HFFc6 (cell line): ENCODE measurements around the gene TEAD3. TPM values are rescaled to one million over a fixed set of nuclear protein-coding genes. Genes with fewer than 3 reads are reported as not detected.

Experiments
- DNase-seq: peaks from one replicate; pipeline ENCODE4 v3.0.0-alpha.2; 2018
- H3K27ac Mint-ChIP-seq: 2 replicates; pipeline ENCODE4 v1.8.0; 2020; ENCODE audit warnings: mild to moderate bottlenecking, mixed read lengths
- H3K27me3 Mint-ChIP-seq: 2 replicates; pipeline ENCODE4 v1.8.0; 2021; ENCODE audit warnings: mild to moderate bottlenecking, moderate library complexity, mixed read lengths; ENCODE audit not compliant: insufficient read depth
- H3K36me3 Mint-ChIP-seq: 2 replicates; pipeline ENCODE4 v1.8.0; 2021; ENCODE audit warnings: low read depth, mixed read lengths
- H3K4me1 Mint-ChIP-seq: 2 replicates; pipeline ENCODE4 v1.8.0; 2020; ENCODE audit warnings: low read depth, mixed read lengths
- H3K4me3 Mint-ChIP-seq: 2 replicates; pipeline ENCODE4 v1.8.0; 2020; ENCODE audit warnings: mild to moderate bottlenecking, moderate library complexity, mixed read lengths
- H3K9me3 Mint-ChIP-seq: 2 replicates; pipeline ENCODE4 v1.8.0; 2020; ENCODE audit warnings: mild to moderate bottlenecking, mixed read lengths
- CTCF ChIP-seq: fragments of 200-600 bp; sonication (generic); IDR thresholded peaks from 2 replicates; pipeline ENCODE4 v1.5.0; 2021; ENCODE audit warnings: antibody characterized with exemption, mild to moderate bottlenecking
- total RNA-seq, 6 experiments: library from RNA; stranded (reverse); fragmentation: NEBNext Ultra II Directional; extraction: Animal tissue kit (Norgen Biotek cat#: 25700); gene quantifications; 2 replicates in 1 of 6; 3 replicates in 5 of 6; pipeline ENCODE4 v1.2.3, GENCODE V29; 2021

The TEAD3 gene
- total RNA-seq, 6 experiments from 2014 or later: 34.2 to 39.5 (median 36.5) TPM

DNA sequence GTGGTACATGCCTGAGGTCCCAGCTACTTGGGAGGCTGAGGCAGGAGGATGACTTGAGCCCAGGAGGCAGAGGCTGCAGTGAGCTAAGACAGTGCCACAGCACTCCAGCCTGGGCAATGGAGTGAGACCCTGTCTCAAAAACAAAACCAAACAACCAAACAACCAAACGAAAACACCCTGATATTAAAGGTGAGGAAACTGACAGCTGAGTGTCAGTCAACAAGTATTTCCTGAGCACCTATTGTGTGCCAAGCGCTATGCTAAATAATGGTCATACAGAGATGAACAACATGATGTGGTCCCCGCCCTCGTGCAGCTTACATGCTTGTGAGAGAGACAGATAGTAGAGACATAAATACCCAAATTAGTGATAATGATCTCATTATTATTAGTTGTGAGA lies 17.7 kb upstream of the TEAD3 start:
- H3K9me3 Mint-ChIP-seq: no peaks in the 10 kb centered on the region
- H3K4me3 Mint-ChIP-seq: no peak overlapping the region
- no peak for DNase-seq
- no peak for TF ChIP-seq CTCF
- H3K4me1 Mint-ChIP-seq: no peaks in the 10 kb centered on the region
- peaks cover 20% of the 10 kb centered on the region for H3K27me3 Mint-ChIP-seq
- no peak overlapping the region for H3K27ac Mint-ChIP-seq
- no peaks in the 10 kb centered on the region for H3K36me3 Mint-ChIP-seq

DNA sequence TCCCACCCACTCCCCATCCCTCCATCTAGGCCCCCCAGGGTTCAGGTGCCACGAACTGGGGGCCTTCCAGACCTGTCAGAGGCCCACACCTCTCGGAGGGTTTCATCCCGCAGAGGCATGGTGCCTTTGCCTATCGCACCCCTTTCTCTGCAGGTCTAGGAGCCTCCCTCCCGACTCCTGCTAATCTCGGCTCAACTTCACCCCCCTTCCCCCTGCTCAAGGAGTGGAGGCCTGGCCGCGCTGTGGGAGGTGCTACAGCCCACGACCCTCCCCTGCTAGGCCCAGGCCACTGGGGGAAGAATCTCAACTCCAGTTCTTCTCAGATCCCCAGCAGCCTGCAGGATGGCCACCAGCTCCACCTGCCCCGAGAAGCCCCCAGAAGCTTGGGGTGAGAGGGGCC lies 15.9 kb upstream of the TEAD3 start, which contains the start of gene TULP1:
TULP1 (minus strand) TSS at position 157 of the 400 bp plus-strand sequence; CDS start at position 119, 38 bp downstream.
- Mint-ChIP-seq H3K27me3 (peaks cover 26% of the 10 kb centered on the region), H3K4me3 (no peak within 1 kb of the TSS), H3K27ac (no peak within 1 kb of the TSS), H3K4me1 (no peaks in the 10 kb centered on the region), H3K9me3 (no peaks in the 10 kb centered on the region), H3K36me3 (no peaks in the 10 kb centered on the region)
- TF ChIP-seq CTCF: no peak
- no peak for DNase-seq

- Mint-ChIP-seq H3K27ac (no peak overlapping the region), H3K9me3 (no peaks in the 10 kb centered on the region), H3K27me3 (peaks cover 27% of the 10 kb centered on the region), H3K4me3 (no peak overlapping the region), H3K4me1 (peaks cover 5% of the 10 kb centered on the region; the same call in 1 of the 2 replicates), H3K36me3 (no peaks in the 10 kb centered on the region)
- no peak for DNase-seq
- no peak for TF ChIP-seq CTCF
Observed at GRCh38 chr6:35512006-35512405, 15.1 kb upstream of the TEAD3 start.

DNA sequence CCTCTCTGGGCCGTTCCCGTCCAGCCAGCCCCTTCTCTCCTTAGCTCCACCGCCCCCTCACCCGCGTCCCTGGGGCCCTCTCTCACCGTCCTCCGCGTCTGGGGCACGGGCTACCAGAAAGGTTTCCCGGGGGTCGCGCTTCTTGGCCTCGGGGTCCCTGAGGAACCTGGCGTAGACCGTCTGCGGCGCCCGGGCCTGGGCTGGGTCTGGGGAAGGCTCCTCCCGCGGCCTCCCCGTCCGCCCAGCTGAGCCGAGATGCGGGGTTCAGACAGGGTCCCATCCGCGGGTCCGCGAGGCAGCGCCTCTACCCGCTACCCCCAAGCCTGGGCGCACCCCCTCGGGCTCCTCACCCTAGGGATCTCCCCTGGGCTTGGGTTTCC lies 14.7 kb upstream of the TEAD3 start:
- TF ChIP-seq CTCF: no peak
- H3K27me3 Mint-ChIP-seq: peaks cover 29% of the 10 kb centered on the region
- no peak overlapping the region for H3K4me3 Mint-ChIP-seq
- peaks cover 6% of the 10 kb centered on the region; the same call in 1 of the 2 replicates for H3K4me1 Mint-ChIP-seq
- H3K9me3 Mint-ChIP-seq: no peaks in the 10 kb centered on the region
- no peaks in the 10 kb centered on the region for H3K36me3 Mint-ChIP-seq
- H3K27ac Mint-ChIP-seq: no peak overlapping the region
- DNase-seq: no peak

- no peak for DNase-seq
- no peak overlapping the region for H3K27ac Mint-ChIP-seq
- no peak for TF ChIP-seq CTCF
- H3K9me3 Mint-ChIP-seq: no peaks in the 10 kb centered on the region
- peaks cover 29% of the 10 kb centered on the region for H3K27me3 Mint-ChIP-seq
- H3K4me1 Mint-ChIP-seq: peaks cover 6% of the 10 kb centered on the region; the same call in 1 of the 2 replicates
- no peaks in the 10 kb centered on the region for H3K36me3 Mint-ChIP-seq
- no peak overlapping the region for H3K4me3 Mint-ChIP-seq
Observed at GRCh38 chr6:35510916-35511561, 14.2 kb upstream of the TEAD3 start.
